HG03280 (cell line): ENCODE data around the gene GABRG3.

Experiments
- ATAC-seq: cut with Tn5 transposase; IDR thresholded peaks from one replicate; pipeline ENCODE4 v1.9.1; 2021; ENCODE audit warnings: mild to moderate bottlenecking, moderate library complexity; ENCODE audit not compliant: unreplicated experiment

Gene GABRG3

GRCh38 chr15:27454281-27455075, 483.5 kb downstream of the GABRG3 start:
- ATAC-seq, result no peak

- no peak for ATAC-seq
These were observed 485.8 kb downstream of the GABRG3 start for GRCh38 chr15:27456807-27457206.

- ATAC-seq, result no peak
These were observed 486.8 kb downstream of the GABRG3 start for GRCh38 chr15:27457766-27458165.

GRCh38 chr15:27458345-27459084, 487.5 kb downstream of the GABRG3 start:
- ATAC-seq, result no peak

- ATAC-seq, result no peak
These were observed 488.9 kb downstream of the GABRG3 start for GRCh38 chr15:27459836-27460235.

- no peak for ATAC-seq
These were observed 490.2 kb downstream of the GABRG3 start for GRCh38 chr15:27461181-27461580.

- no peak for ATAC-seq
These were observed 492.6 kb downstream of the GABRG3 start for GRCh38 chr15:27463525-27464088.

- ATAC-seq, result no peak
These were observed 494.1 kb downstream of the GABRG3 start for GRCh38 chr15:27464941-27465612.

- ATAC-seq, result no peak
These were observed 495.8 kb downstream of the GABRG3 start for GRCh38 chr15:27466758-27467157.

GRCh38 chr15:27468151-27468591, 497.2 kb downstream of the GABRG3 start:
- no peak for ATAC-seq

- no peak for ATAC-seq
These were observed 502.9 kb downstream of the GABRG3 start for GRCh38 chr15:27473845-27474244.

GRCh38 chr15:27475395-27475794, 504.4 kb downstream of the GABRG3 start:
- ATAC-seq, result no peak

- no peak for ATAC-seq
These were observed 508.5 kb downstream of the GABRG3 start for GRCh38 chr15:27479296-27480140.

GRCh38 chr15:27480141-27480530, 509.2 kb downstream of the GABRG3 start:
- no peak for ATAC-seq

GRCh38 chr15:27480642-27481041, 509.7 kb downstream of the GABRG3 start:
- ATAC-seq, result no peak

- ATAC-seq, result no peak
These were observed 510.8 kb downstream of the GABRG3 start for GRCh38 chr15:27481768-27482167.

GRCh38 chr15:27482287-27482686, 511.3 kb downstream of the GABRG3 start:
- no peak for ATAC-seq

- no peak for ATAC-seq
These were observed 512.1 kb downstream of the GABRG3 start for GRCh38 chr15:27483124-27483523.

GRCh38 chr15:27485265-27485664, 514.3 kb downstream of the GABRG3 start:
- ATAC-seq, result no peak

GRCh38 chr15:27486051-27486450, 515.1 kb downstream of the GABRG3 start:
- no peak for ATAC-seq
